Caki2 (cell line): ENCODE data around the gene PRPF6. TPM values are rescaled to one million over a fixed set of nuclear protein-coding genes. Genes with fewer than 3 reads are reported as not detected.

ENCODE experiments used
- DNase-seq: peaks from one replicate; pipeline ENCODE4 v3.0.0-alpha.2; 2015; ENCODE audit warnings: low read depth
- in situ Hi-C: cut with HindIII; loops from 2 replicates; pipeline ENCODE4 v1.10.0; 2016; ENCODE audit warnings: low sequenced_read_pairs, low pct_unique_long_range_greater_than_20kb, mixed read lengths
- total RNA-seq: library from RNA; depleted of rRNA; stranded (reverse); fragments of >200 nt; shearing (Covaris generic); gene quantifications from 2 replicates; pipeline ENCODE4 v1.2.3, GENCODE V29; 2014; ENCODE audit warnings: low replicate concordance

PRPF6 gene
- total RNA-seq, 1 experiment from 2014 or later = 130 TPM

GRCh38 chr20:64063389-64064144 lies 82.6 kb downstream of the PRPF6 start:
- peak; percentile 45 for DNase-seq
- in situ Hi-C loops = no loop called here

DNA sequence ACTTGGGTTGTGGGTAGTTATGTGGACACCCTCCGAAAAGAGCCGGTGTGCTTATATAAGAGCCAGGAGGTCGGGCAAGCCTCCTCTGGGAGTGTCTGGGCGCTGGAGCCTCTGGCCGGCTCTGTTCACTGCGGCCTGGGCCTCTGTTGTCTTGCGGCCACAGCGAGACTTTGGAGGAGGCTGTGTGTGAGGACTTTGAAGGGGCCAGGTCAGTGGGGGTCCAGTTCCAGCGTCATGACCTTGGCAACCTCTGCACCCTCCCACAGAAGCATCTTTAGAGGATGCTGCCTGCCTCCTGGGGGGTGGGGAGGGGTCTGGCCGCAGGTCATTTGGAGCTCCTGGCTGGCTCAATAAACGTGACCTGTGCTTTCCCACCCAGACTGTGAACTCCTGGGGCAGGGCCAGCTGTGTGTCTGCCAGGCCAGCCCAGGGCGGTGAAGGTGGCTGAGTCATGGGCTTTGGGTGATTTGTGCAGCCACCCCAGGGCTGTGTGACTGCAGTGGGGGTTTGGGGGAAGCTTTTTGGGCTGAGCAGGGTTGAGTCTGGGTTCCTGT lies 83.3 kb downstream of the PRPF6 start:
- DNase-seq = peak; percentile 62
- in situ Hi-C loops = no loop called here

GRCh38 chr20:64065062-64065973 lies 84.4 kb downstream of the PRPF6 start:
- no peak for DNase-seq
- in situ Hi-C loops = no loop called here

DNA sequence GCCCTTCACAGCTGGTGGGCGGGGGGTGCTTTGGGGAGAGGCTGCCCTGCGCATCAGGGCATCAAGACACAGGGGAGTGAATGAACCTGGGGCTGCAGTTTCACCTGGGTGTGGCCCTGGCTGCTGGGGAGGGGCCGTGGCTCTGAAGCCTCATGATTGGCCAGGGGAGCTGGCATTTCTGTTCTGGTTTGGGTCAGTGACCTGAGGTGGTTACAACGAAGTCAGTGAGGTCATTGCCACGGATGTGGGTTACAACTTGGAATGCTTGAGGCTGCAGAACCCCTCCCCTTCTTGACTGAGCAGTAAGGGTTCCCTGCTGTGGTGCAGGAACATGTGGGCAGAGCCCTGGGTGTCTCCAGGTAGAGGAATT lies 85.0 kb downstream of the PRPF6 start:
- peak; percentile 91 for DNase-seq
- in situ Hi-C loops = no loop called here

GRCh38 chr20:64067005-64067632 lies 86.2 kb downstream of the PRPF6 start:
- DNase-seq = no peak
- in situ Hi-C loops = no loop called here

GRCh38 chr20:64067733-64068307 lies 86.9 kb downstream of the PRPF6 start:
- no peak for DNase-seq

DNA sequence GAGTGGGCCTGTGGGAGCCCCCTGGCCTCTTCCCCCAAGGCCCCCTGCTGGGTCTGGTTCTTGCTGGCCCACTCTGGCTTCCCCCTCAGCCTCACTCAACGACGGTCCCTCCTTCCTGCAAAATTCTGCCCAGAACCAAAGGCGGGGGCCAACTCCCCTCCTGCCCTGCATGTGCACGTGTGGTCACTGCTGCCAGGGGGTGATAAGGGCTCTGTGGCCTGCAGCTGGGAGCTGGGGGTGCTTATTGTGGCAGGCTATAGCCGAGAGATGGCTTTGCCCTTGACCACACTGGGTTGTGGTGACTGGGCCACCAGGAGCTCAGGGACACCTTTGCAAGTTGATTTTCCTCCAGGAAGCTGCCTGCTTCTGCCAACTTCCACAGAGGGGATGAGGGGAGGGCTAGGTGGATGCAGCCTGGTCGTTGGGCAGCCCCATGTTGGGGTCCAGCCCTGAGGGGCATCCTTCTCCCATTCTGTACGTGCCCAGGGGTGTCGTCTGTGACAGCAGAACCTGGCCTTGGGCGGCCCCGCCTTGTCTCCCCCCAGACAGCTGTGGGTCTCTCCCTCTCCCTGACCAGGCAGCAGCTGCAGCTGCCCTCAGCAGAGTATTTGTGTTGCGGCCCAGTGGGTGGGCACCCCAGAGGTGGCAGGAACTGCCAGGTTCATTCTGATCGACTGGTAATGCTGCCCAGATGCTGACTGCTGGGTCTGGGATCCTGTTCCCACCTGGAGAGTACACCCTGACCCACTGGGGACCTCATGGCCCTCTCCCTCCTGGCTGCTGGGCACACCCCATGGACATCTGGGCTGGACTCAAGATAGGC lies 87.7 kb downstream of the PRPF6 start:
- no peak for DNase-seq
- in situ Hi-C loops = no loop called here

More at GRCh38 chr20:64067733-64068307, 86.9 kb downstream of the PRPF6 start:
- in situ Hi-C loops = no loop called here

DNA sequence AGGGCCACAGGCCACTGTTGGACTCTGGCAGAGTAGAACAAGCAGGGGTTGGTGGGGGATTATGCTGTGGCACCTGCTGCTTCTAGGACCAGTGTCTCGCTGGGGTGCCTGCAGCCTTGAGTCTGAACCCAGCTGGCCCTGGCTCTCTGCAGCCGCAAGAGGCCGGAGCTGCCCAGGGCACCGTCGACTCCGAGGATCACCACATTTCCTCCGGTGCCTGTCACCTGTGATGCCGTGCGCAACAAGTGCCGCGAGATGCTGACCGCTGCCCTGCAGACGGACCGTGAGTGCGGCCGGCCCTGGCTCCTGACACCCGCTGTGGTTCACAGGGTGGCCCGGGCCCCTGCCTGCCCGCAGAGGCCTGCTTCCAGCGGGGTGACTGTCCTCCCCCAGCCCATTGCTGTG lies 88.3 kb downstream of the PRPF6 start:
- in situ Hi-C loops = no loop called here

DNA sequence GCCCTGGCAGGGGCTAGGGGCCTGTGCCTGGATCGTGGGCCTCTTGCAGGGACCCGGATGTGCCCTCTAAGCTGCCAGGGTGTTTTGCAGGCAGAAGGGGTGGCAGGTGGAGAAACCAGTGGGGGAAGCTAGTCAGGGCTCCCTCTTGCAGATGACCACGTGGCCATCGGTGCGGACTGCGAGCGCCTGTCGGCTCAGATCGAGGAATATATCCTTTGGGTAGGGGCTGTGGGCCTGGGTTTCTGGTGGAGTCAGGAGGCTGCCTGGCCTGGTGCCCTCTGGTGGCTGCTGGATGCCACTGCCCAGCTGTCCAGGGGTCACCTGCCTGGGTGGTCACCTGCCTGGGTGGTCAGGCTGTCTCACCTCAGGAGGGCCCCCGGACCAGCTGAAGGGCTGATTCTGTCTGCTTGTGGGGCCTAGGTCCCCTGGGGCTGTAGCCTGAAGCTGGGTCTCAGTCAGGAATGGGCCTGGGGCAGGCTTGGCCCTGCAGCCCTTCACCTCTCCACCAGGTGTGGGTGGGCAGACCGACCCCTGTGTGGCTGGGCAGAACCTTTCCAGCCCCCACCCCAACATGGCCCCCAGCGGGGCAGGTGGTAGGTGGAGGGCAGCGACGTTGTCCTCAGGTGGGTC lies 88.8 kb downstream of the PRPF6 start:
- DNase-seq = peak; percentile 49
- in situ Hi-C loops = no loop called here

More for the DNA sequence above, 88.3 kb downstream of the PRPF6 start:
- no peak for DNase-seq

GRCh38 chr20:64070244-64070993 lies 89.5 kb downstream of the PRPF6 start:
- in situ Hi-C loops = no loop called here
- DNase-seq = no peak

DNA sequence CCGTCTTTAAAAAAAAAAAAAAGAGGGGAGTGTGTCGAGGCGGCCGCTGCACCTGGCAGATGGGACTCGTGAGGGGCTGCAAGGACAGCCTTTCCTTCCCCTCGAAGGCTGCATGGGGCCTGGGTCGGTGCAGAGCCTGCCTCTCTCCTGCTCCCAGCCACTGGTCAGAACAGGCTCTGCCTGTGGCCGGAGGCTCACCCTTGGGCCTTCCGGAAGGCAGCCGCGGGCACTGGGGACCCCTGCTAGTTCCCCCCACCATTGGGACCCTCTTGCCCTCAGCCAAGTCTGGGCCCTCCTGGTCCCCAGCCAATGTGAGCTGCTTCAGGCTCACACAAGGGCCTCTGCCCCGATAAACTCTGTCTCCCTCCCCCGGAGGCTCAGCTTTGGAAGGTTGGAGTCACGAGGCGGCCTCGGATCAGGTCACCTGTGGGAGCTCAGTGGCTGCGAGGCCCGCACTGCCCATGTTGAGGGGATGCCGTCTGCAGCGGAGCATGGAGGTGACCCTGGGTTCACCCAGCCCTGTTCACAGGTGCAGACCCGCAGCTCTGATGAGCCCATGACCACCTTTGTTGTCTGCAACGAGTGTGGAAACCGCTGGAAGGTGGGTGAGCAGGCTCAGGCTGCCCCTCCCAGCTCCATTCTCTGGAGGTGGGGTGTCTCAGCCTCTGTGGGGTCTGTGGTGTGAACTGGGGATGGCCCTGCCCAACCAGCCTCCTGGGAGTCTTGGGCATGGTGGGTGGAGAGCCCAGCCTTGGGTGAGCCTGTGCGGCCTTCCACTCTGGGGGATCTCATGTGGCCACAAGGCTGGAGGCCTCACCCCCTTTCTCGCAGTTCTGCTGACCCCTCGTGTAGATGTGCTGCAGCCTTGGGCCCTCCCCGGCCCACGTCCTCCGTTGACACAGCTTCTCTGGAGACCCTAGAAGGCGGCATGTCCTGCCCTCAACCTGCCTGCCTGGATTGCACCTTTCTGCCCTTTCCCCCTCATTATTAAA lies 90.7 kb downstream of the PRPF6 start:
- in situ Hi-C loops = no loop called here
- DNase-seq = no peak

GRCh38 chr20:64072498-64073063 lies 91.6 kb downstream of the PRPF6 start:
- in situ Hi-C loops = no loop called here
- DNase-seq = no peak

GRCh38 chr20:64073476-64074183 lies 92.7 kb downstream of the PRPF6 start:
- in situ Hi-C loops = no loop called here
- DNase-seq = no peak

DNA sequence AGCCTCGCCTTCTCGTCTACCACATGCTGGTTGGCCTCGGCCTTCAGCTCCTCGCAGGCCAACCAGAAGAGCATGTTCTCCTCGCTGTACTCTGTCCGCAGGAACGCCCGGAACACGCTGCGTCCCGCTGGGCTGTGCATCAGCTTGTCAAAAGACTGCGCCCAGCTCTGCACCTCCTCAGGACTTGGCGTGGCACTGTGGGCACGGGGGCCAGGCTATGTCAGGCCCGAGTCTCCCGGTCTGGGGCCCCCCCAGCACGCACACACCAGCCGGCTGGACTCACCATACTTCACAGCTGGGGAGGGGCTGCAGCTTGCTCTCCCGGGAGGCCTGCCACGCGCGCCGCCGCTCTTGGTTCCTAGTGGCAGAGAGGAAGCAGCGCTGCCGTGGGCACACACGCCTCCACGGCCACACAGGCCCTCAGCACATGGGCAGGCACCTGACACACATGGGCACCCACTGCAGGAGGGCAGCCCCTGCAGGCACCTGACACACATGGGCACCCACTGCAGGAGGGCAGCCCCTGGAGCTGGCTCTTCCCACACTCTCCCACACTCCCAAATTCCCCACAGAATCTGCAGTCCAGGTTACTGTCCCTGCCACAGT lies 93.4 kb downstream of the PRPF6 start:
- in situ Hi-C loops = no loop called here
- DNase-seq = no peak
